Stimulated activated CD4-positive, alpha-beta T cell treated with anti-CD3 and anti-CD28 coated beads, TNF-alpha, amount 100 ng/mL, for 1 hour (primary cell): Measurements from ENCODE around the gene NFYB.
"Not testable (repeated sequence)": the region's sequence is repeated elsewhere in the genome, so short reads cannot be mapped to it uniquely, and the experiment has no call there.

ENCODE experiments used
- DNase-seq, 3 donors: peaks; one replicate each; pipeline ENCODE4 v3.0.0-alpha.2; 2020; ENCODE audit warnings: low read depth in 3 of 3, low spot score in 1 of 3

The NFYB gene

DNA sequence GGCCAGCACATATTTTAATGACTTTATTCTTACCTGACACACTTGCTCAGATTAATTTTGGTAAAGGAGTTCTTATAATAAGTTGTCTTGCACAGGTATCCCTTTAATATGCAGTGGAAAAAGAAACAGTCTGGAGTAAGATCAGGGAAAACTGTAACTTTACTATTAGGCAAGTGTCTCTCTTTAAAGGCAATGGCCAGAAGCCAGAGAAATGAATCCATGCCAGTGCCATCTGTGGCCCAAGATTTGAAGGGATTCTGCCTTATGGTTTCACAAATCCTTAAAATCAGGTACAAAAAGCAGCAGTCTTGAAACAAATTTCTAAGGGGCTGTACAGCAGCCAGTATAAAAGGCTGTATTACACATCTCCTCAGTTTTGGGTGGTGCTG lies 22.4 kb downstream of the NFYB start:
- no peak for DNase-seq

GRCh38 chr12:104114834-104115586 lies 23.0 kb downstream of the NFYB start:
- not testable (repeated sequence) for DNase-seq

DNA sequence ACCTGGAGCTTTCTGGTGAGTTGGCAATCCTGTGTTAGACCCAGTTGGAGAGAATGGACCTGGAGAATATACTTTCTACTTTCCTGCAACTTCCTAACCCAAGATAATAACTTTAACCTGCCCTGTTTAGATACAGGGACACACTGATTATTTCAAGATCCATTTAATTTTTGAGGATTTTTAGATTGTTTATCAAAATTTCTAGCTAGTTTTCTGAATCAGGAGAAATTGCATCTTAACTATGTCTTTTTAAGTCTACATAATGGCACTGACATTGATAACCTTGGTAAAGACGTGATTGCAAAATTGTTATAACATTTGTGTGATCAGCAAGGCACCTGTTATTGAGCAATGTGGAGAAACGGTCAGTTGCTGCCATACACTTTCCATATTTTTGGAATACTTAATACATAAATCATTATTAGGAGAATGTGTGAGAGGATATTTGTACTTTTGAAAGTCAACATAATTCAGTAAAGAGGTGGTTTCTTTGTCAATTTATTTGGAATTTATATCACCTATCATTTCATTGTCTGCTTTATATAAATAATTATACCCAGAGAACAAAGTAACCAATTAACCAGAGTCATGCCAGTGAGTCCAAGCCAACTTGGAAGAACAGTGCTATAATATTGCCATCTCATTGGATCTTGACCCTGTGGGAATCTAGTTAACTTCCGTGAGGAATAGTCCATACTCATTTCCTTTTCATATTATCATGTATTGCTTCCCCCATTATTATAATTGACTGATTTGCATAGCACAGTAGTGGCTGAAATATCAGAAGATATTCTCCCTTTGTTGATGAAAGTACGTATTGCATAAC lies 28.4 kb downstream of the NFYB start:
- DNase-seq: no peak

DNA sequence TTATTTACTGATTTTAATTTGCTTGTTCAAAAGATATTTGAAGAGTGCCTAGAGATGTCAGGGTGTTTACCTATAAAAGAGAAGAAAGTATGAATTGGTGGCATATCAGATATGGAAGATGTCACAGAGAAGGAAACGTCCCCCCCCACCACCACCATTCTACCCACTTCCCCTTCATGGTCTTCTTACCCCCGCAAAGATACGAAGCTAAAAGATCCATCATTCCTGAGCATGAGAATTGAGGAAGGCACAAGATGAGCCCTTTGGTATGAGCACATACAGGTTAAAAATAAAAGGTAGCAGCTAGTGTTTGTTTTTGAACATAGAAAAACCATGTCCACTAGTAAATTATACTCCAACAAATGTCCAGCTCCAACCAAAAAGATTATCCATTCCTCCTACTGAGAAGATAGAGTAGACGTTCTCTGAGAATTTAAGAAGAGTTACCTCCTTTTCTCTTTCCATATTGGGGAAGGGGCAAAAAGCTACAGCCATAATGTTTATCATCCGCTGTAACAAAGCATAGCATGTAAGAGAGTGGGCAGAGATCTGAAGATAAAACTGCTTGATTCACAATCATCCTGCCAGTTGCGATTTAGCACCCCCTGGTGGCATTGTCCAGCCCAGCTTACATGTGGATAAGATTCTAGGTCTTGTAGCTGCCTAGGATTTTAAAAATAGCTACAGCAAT lies 29.1 kb downstream of the NFYB start:
- DNase-seq: peak; percentile 56 to 82 (median 64)

DNA sequence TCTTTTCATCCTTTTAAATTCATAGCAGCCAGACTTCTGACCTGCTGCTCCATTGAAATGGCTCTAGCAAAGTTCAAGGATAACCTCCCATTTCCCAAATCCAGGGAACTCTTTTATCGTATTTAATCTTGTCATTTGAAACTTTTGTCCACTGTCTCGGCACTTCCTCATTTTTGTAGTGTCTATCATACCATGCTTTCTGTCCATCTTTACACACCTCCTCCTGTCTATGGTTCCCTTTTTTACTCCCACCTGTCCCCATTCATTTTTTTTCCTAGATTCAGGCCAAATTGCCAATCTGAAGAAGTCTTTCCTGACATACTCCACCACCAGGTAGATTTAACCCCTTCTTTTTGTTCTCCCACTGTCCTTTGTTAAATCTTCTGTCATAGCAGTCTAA lies 31.0 kb downstream of the NFYB start:
- no peak for DNase-seq

GRCh38 chr12:104105461-104105860 lies 32.5 kb downstream of the NFYB start:
- no peak for DNase-seq

DNA sequence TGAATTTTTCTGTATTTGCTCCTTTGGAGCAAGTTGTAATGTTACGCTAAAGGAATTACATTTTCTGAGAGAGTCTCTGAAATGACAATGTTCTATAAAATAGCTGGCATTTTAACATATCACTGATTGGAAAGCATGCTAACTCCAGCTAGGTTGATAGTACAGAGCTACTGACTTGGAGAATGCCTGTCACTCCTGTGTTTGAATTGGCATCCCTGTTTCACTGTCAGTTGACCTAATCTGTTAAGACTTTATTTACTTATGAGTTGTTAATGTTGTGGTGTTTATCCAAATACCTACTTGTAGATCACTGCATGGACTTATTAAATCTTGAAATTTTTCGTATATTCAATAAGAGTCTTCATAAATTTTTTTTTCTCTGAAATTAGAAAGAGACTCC lies 40.1 kb downstream of the NFYB start:
- no peak for DNase-seq

DNA sequence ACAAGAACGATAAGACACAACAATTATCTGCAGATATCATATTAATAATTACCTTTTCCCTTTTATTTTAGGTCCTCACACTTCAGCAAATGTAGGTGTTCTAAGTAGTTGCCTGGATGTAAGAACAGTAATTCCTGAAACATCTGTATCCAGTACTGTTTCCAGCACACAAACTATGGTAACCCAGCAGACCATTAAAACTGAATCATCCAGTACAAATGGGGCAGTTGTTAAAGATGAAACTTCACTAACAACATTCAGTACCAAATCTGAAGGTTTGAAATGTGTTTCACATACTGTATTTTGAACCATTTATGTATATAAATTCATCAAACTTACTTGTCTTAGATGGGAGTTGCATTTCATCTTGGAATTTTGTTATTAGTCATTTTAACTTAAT lies 42.7 kb downstream of the NFYB start:
- no peak for DNase-seq

DNA sequence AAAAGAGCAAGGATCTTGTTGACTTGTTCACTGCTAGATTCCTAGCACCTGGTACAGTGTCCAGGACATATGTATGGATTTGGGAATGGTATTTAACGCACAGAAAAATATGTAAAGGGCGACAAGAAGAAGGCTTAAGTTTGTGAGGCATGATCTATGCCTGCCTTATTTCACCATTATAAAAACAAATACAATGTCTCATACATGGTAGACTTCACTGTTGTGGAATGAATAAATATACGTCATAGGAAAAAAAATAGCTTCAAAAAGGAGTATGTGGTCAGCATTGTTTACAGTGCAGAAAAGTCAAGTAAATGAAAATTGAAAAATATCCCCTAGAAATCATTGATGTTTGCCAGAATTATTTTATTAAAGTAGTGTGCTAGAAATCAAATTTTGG lies 43.7 kb downstream of the NFYB start:
- DNase-seq: no peak

- no peak for DNase-seq
Measured at GRCh38 chr12:104091136-104091535, 46.9 kb downstream of the NFYB start.

- DNase-seq: no peak
Measured at GRCh38 chr12:104090685-104091084, 47.3 kb downstream of the NFYB start.

GRCh38 chr12:104083769-104084475 lies 54.1 kb downstream of the NFYB start:
- DNase-seq: no peak

DNA sequence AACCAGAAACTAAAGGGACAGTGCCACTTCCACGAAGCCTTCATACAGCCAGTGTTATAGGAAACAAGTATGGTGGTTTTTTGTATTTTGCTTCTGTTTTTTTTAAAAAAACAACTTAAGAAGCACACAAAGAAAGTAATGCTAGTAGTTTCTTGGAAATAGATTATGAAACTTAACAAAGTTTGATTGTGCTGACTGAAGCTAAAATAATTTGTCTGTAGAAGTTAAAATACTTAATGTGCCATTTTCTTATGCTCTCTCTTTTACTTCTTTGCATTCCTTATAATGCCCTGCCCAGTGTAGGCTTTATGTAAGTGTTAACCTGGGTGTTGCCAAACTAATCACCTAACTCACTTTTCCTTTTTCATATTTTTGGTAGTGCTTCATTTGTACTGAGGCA lies 57.2 kb downstream of the NFYB start:
- DNase-seq: no peak

GRCh38 chr12:104079024-104079423 lies 59.0 kb downstream of the NFYB start:
- DNase-seq: no peak

GRCh38 chr12:104073699-104074098 lies 64.3 kb downstream of the NFYB start:
- no peak for DNase-seq

DNA sequence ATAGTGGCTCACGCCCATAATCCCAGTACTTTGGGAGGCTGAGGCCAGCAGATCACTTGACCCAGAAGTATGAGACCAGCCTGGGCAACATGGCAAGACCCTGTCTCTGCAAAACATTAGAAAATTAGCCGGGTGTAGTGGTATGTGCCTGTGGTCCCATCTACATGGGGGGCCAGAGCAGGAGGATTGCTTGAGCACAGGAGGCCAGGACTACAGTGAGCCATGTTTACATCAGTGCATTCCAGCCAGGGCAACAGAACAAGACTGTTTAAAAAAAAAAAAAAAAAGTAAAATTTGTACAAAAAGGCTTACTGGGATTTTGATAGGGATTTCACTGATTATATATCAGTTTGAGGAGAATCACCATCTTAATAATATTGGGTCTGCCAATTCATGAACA lies 65.9 kb downstream of the NFYB start:
- no peak for DNase-seq
